Astrocyte of the cerebellum (primary cell): Measurements from ENCODE around the gene CBX8.

Experiments
- DNase-seq: peaks from one replicate; pipeline ENCODE4 v3.0.0-alpha.2; 2011; ENCODE audit warnings: low read depth
- H3K4me3 ChIP-seq: 2 replicates; pipeline ENCODE4 v1.5.1; 2011; ENCODE audit warnings: mild to moderate bottlenecking, low read depth, low read length, moderate library complexity
- in situ Hi-C: cut with HindIII; loops from 2 replicates; pipeline ENCODE4 v1.10.0; 2017; ENCODE audit warnings: low sequenced_read_pairs
- TF ChIP-seq, protein P1 (sequence below): IDR thresholded peaks from 2 replicates; pipeline ENCODE4 v1.5.1; 2012; ENCODE audit warnings: low read length, low read depth, moderate library complexity, mild to moderate bottlenecking; ENCODE audit errors: missing control alignments

The CBX8 gene

DNA sequence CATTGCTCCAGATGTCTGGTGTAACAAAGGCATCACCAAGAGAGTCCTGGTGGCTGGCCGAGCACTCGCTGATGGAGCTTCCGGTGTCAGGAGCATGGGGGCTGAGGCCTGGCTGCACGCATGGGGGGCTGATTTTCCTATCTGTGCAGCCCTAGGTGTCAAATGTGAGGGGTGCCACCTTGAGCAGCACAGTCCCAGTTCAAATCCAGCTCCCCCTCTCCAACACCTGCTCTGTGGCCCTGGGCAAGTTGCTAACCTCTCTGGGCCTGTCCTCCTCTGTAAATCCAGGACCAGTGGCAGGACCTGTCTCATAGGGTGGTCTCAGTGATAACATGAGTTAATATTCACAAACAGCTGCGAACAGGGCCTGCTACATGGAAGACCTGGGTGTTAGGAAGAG lies 53.3 kb downstream of the CBX8 start:
- H3K4me3 ChIP-seq, result no peak overlapping the region
- in situ Hi-C loops, result no loop called here
- TF ChIP-seq, protein P1, sequence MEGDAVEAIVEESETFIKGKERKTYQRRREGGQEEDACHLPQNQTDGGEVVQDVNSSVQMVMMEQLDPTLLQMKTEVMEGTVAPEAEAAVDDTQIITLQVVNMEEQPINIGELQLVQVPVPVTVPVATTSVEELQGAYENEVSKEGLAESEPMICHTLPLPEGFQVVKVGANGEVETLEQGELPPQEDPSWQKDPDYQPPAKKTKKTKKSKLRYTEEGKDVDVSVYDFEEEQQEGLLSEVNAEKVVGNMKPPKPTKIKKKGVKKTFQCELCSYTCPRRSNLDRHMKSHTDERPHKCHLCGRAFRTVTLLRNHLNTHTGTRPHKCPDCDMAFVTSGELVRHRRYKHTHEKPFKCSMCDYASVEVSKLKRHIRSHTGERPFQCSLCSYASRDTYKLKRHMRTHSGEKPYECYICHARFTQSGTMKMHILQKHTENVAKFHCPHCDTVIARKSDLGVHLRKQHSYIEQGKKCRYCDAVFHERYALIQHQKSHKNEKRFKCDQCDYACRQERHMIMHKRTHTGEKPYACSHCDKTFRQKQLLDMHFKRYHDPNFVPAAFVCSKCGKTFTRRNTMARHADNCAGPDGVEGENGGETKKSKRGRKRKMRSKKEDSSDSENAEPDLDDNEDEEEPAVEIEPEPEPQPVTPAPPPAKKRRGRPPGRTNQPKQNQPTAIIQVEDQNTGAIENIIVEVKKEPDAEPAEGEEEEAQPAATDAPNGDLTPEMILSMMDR, result no peak
- no peak for DNase-seq

DNA sequence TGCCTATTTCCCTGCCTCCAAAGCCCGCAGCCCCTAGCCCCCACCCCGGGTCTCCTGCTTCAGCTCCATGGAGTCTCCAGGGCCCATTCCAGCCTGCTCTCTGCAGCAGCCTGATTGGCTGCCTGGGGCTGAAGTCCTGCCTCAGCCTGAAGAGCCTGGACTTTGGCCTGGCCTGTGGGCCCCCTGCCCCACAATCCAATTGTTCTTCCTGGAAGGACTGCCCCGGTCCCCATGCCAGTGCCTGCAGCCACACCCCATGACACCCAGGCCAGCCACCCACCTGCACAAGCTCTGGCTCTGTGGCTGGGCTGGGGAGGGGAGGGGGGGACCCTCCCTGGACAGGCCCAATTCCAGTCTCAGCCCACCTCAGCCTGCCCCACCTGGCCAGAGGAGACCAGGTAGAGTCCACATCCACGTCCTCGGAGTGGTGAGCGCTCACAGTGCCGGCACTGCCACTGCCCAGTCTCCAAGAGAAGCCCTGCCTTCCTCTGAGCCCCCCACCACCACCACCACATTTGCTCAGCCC lies 53.9 kb downstream of the CBX8 start:
- TF ChIP-seq, protein P1, result no peak
- no peak overlapping the region for H3K4me3 ChIP-seq
- DNase-seq, result no peak
- in situ Hi-C loops, result no loop called here

DNA sequence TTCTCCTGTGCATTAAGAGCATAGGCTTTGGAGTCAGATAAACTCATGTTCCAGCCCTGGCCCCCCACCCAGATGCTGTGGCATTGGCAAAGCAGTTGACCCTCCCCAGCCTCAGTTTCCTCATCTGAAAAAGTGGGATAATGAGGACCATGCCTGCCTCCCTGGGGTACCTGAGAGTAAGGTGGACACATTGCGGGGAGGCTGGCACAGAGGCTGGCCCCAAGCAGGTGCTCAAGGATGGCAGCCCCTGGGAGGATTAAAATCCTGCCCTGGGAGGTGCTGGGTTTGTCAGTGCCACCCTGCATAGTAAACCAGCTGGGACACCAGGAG lies 54.3 kb downstream of the CBX8 start:
- TF ChIP-seq, protein P1, result no peak
- in situ Hi-C loops, result no loop called here
- no peak for DNase-seq
- H3K4me3 ChIP-seq, result no peak overlapping the region
